BJ (cell line): ENCODE measurements around the gene ATP6V0E1. TPM values are rescaled to one million over a fixed set of nuclear protein-coding genes. Genes with fewer than 3 reads are reported as not detected.
"Not testable (repeated sequence)": the region's sequence is repeated elsewhere in the genome, so short reads cannot be mapped to it uniquely, and the experiment has no call there.

Source experiments
- CTCF ChIA-PET: fragments of 350-600 bp; formaldehyde crosslinking; extraction: SDS; loops from one replicate; lab custom pipeline; 2021; ENCODE audit warnings: antibody characterized with exemption, inconsistent platforms; lab: Yijun Ruan, JAX
- POLR2A ChIA-PET: fragments of 300-600 bp; sonication (Branson Sonifier 250); formaldehyde crosslinking; extraction: SDS; loops from one replicate; lab custom pipeline; 2021; ENCODE audit warnings: antibody characterized with exemption; lab: Charles Lee
- DNase-seq: peaks from one replicate; pipeline ENCODE4 v3.0.0-alpha.2; 2011; ENCODE audit warnings: low read depth
- H3K27me3 ChIP-seq: 2 replicates; pipeline ENCODE4 v1.6.0; 2011; ENCODE audit warnings: low read length; ENCODE audit not compliant: control insufficient read depth, insufficient read depth
- H3K36me3 ChIP-seq: 2 replicates; pipeline ENCODE4 v1.5.1; 2011; ENCODE audit warnings: low read length; ENCODE audit not compliant: control insufficient read depth, insufficient read depth
- H3K4me3 ChIP-seq: 2 replicates; pipeline ENCODE4 v1.5.1; 2011; ENCODE audit warnings: low read depth, mild to moderate bottlenecking, control low read depth, low read length
- CTCF ChIP-seq: IDR thresholded peaks from 2 replicates; pipeline ENCODE4 v1.5.1; 2011; ENCODE audit warnings: low read depth, mild to moderate bottlenecking, control low read depth, inconsistent platforms, low read length, moderate library complexity; ENCODE audit not compliant: insufficient read depth
- polyA plus RNA-seq: library from polyadenylated mRNA; depleted of rRNA; stranded (reverse); fragments of >200 nt; gene quantifications from 2 replicates; pipeline ENCODE4 v1.2.3, GENCODE V29; 2011; rRNA removed
- small RNA-seq: library from RNA; depleted of rRNA; stranded (forward); fragments of <200 nt; gene quantifications from one replicate; pipeline ENCODE3, GENCODE V24; 2012; ENCODE audit warnings: low replicate concordance, low read depth; ENCODE audit not compliant: insufficient read length

ATP6V0E1 gene
- polyA plus RNA-seq, 1 experiment = 491 TPM

- no peak for TF ChIP-seq CTCF
- POLR2A ChIA-PET = no interaction called here
- no peak for DNase-seq
- Histone ChIP-seq H3K4me3 (no peak overlapping the region), H3K27me3 (no peaks in the 10 kb centered on the region), H3K36me3 (no peaks in the 10 kb centered on the region)
- CTCF ChIA-PET = no interaction called here
Observed at GRCh38 chr5:173075137-173075843, 91.7 kb downstream of the ATP6V0E1 start.

- Histone ChIP-seq H3K36me3 (no peaks in the 10 kb centered on the region), H3K4me3 (no peak overlapping the region), H3K27me3 (no peaks in the 10 kb centered on the region)
- POLR2A ChIA-PET = no interaction called here
- CTCF ChIA-PET = no interaction called here
- DNase-seq = no peak
- TF ChIP-seq CTCF = no peak
Observed at GRCh38 chr5:173075970-173076369, 92.4 kb downstream of the ATP6V0E1 start.

- H3K4me3 ChIP-seq, POLR2A ChIA-PET, H3K27me3 ChIP-seq, DNase-seq, CTCF ChIA-PET, H3K36me3 ChIP-seq: not testable (repeated sequence)
Observed at GRCh38 chr5:173076471-173076870, 92.9 kb downstream of the ATP6V0E1 start.

DNA sequence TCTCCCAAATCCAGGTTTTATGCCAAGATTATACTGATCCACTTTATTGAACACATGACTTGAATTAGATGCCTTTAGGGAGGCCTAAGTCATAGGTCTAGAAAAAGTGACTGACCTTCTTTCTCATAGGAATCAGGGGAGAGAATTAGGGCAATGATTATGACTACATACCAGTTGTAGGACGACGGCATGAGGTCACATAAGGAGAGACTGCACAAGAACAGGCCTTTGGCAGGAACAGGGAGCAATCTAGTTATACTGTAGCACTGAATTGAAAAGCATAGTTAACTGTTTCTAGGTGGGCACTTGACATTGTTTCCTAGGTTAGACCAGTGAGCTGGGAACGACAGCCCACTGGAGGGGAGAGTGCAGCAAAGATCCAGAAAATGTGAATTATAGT is 95.3 kb downstream of the ATP6V0E1 start:
- Histone ChIP-seq H3K36me3 (no peaks in the 10 kb centered on the region), H3K27me3 (no peaks in the 10 kb centered on the region), H3K4me3 (no peak overlapping the region)
- POLR2A ChIA-PET = no interaction called here
- DNase-seq = no peak
- CTCF ChIA-PET = no interaction called here
- TF ChIP-seq CTCF = no peak

Small RNAs within 50 kb of the gene (small RNA-seq; reads per million reads assigned to genes)
- gene RF00019 = not detected
- gene SNORA74B = 16.2 reads per million, percentile 81 among the genes with 10 or more reads in this experiment

Other genes with a start within 250 kb of the ATP6V0E1 start
- 252 and 432 TPM in 2 replicates for gene DUSP1, start 212.6 kb upstream of the ATP6V0E1 start, polyA plus RNA-seq
- gene ERGIC1, start 149.5 kb upstream of the ATP6V0E1 start, polyA plus RNA-seq = 173 and 216 TPM in 2 replicates
- 102 and 113 TPM in 2 replicates for gene RPL26L1, start 24.3 kb upstream of the ATP6V0E1 start, polyA plus RNA-seq
- 11.2 and 18.2 TPM in 2 replicates for gene CREBRF, start 72.6 kb downstream of the ATP6V0E1 start, polyA plus RNA-seq
- 16.8 and 17.7 TPM in 2 replicates for gene BNIP1, start 160.8 kb downstream of the ATP6V0E1 start, polyA plus RNA-seq